WTC11 (cell line): Measurements from ENCODE around the gene ELMO1. TPM values are rescaled to one million over a fixed set of nuclear protein-coding genes. Genes with fewer than 3 reads are reported as not detected.

Experiments used
- ATAC-seq: fragments of 200-7000 bp; cut with Tn5 transposase; 2 replicates; pipeline ENCODE4 v1.10.0; 2021; ENCODE audit warnings: mild to moderate bottlenecking, moderate library complexity
- CTCF ChIA-PET: fragments of 300-600 bp; sonication (Branson Sonifier 250); formaldehyde crosslinking; loops from one replicate; lab custom pipeline; 2021; ENCODE audit warnings: antibody characterized with exemption; lab: Charles Lee
- POLR2A ChIA-PET: fragments of 350-600 bp; sonication (Branson Sonifier 250); formaldehyde crosslinking; loops from one replicate; lab custom pipeline; 2021; ENCODE audit warnings: antibody characterized with exemption; lab: Charles Lee
- DNase-seq: peaks from one replicate; pipeline ENCODE4 v3.0.0; 2021; ENCODE audit warnings: low spot score
- H3K27ac Mint-ChIP-seq: 2 replicates; pipeline ENCODE4 v1.8.0; 2021; ENCODE audit warnings: mixed read lengths
- H3K27me3 Mint-ChIP-seq: 2 replicates; pipeline ENCODE4 v1.8.0; 2021; ENCODE audit warnings: low read depth, mild to moderate bottlenecking, moderate library complexity, mixed read lengths
- H3K36me3 Mint-ChIP-seq: 2 replicates; pipeline ENCODE4 v1.8.0; 2021; ENCODE audit warnings: mixed read lengths
- H3K4me1 Mint-ChIP-seq: 2 replicates; pipeline ENCODE4 v1.8.0; 2022; ENCODE audit warnings: mixed read lengths
- H3K4me3 Mint-ChIP-seq: 2 replicates; pipeline ENCODE4 v1.8.0; 2021; ENCODE audit warnings: mild to moderate bottlenecking, moderate library complexity, mixed read lengths
- H3K9me3 Mint-ChIP-seq: 2 replicates; pipeline ENCODE4 v1.8.0; 2021; ENCODE audit warnings: mixed read lengths
- KAT7 ChIP-seq: sonication (generic); formaldehyde crosslinking; IDR thresholded peaks from 2 replicates; pipeline ENCODE4 v1.8.1; 2023; ENCODE audit warnings: missing genetic modification reagents, mild to moderate bottlenecking, borderline replicate concordance
- NR3C1 ChIP-seq: sonication (generic); formaldehyde crosslinking; conservative IDR thresholded peaks from 2 replicates; pipeline ENCODE4 v1.8.1; 2023; ENCODE audit warnings: low read depth, mild to moderate bottlenecking, missing genetic modification reagents
- SP1 ChIP-seq: sonication (generic); formaldehyde crosslinking; conservative IDR thresholded peaks from 2 replicates; pipeline ENCODE4 v1.8.1; 2022; ENCODE audit warnings: missing genetic modification reagents
- TEAD4 ChIP-seq: sonication (generic); formaldehyde crosslinking; IDR thresholded peaks from 2 replicates; pipeline ENCODE4 v1.8.0; 2022; ENCODE audit warnings: mild to moderate bottlenecking, missing genetic modification reagents
- ZNF138 ChIP-seq: sonication (generic); formaldehyde crosslinking; conservative IDR thresholded peaks from 2 replicates; pipeline ENCODE4 v1.8.1; 2022; ENCODE audit warnings: mild to moderate bottlenecking, moderate library complexity, missing genetic modification reagents
- ZNF232 ChIP-seq: sonication (generic); formaldehyde crosslinking; IDR thresholded peaks from 2 replicates; pipeline ENCODE4 v1.8.0; 2022; ENCODE audit warnings: mild to moderate bottlenecking, missing genetic modification reagents
- ZNF671 ChIP-seq: fragments of 250-450 bp; sonication (Bioruptor Pico); IDR thresholded peaks from 2 replicates; pipeline ENCODE4 v1.8.0; 2021; ENCODE audit warnings: mild to moderate bottlenecking
- total RNA-seq: library from RNA; stranded (reverse); gene quantifications from 3 replicates; pipeline ENCODE4 v1.2.3, GENCODE V29; 2021
- TF ChIP-seq, protein P1 (sequence below): fragments of 250-450 bp; sonication (Bioruptor Pico); IDR thresholded peaks from 2 replicates; pipeline ENCODE4 v1.9.0; 2021; ENCODE audit warnings: mild to moderate bottlenecking
- TF ChIP-seq, protein P2 (sequence below): fragments of 250-450 bp; sonication (Bioruptor Pico); IDR thresholded peaks from 2 replicates; pipeline ENCODE4 v1.9.0; 2021; ENCODE audit warnings: mild to moderate bottlenecking
- TF ChIP-seq, protein P3 (sequence below): sonication (generic); formaldehyde crosslinking; IDR thresholded peaks from 2 replicates; pipeline ENCODE4 v1.8.1; 2022; ENCODE audit warnings: low read depth, mild to moderate bottlenecking, moderate library complexity, missing genetic modification reagents, borderline replicate concordance
- TF ChIP-seq, protein P4 (sequence below): sonication (generic); formaldehyde crosslinking; IDR thresholded peaks from 2 replicates; pipeline ENCODE4 v1.8.0; 2023; ENCODE audit warnings: missing genetic modification reagents
- TF ChIP-seq, protein P5 (sequence below): sonication (generic); formaldehyde crosslinking; IDR thresholded peaks from 2 replicates; pipeline ENCODE4 v1.8.0; 2023; ENCODE audit warnings: missing genetic modification reagents, mild to moderate bottlenecking, borderline replicate concordance
- TF ChIP-seq, protein P6 (sequence below): fragments of 250-450 bp; sonication (Bioruptor Pico); conservative IDR thresholded peaks from 2 replicates; pipeline ENCODE4 v1.9.0; 2021; ENCODE audit warnings: mild to moderate bottlenecking
- TF ChIP-seq, protein P7 (sequence below): sonication (generic); formaldehyde crosslinking; conservative IDR thresholded peaks from 2 replicates; pipeline ENCODE4 v1.8.1; 2022; ENCODE audit warnings: mild to moderate bottlenecking, missing genetic modification reagents
- TF ChIP-seq, protein P8 (sequence below): sonication (generic); formaldehyde crosslinking; conservative IDR thresholded peaks from 2 replicates; pipeline ENCODE4 v1.8.1; 2023; ENCODE audit warnings: mild to moderate bottlenecking, low read depth, missing genetic modification reagents, moderate library complexity

ELMO1 gene
- total RNA-seq, 1 experiment from 2014 or later = 19.4 TPM

DNA sequence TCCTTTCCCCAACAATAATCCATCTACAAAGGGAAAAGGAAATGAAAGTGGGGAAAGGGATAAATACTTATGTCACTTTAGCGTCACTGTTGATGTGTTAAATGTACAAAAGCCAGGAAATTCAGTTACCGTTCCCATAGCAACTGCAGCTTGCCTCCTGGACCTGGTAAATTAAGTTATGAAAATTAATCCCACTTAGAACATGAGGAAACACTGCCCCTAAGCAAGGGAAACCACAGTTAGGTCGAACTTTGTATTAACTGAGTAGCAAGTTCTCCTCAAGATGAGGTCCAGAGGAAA lies 386.2 kb downstream of the ELMO1 start:
- ChIA-PET CTCF (interaction anchor here (1.1 to 1.5 kb wide), 2 partner anchors 95 to 119 kb away, joined by 4 to 6 read pairs; no protein-coding TSS in a partner anchor), POLR2A (no interaction called here)
- Mint-ChIP-seq H3K4me1 (0 out of 2 replicates have a peak, but pooled peaks cover 2% of the 10 kb centered on the region), H3K36me3 (no peaks in the 10 kb centered on the region), H3K27me3 (no peaks in the 10 kb centered on the region), H3K27ac (no peak overlapping the region), H3K4me3 (no peak overlapping the region), H3K9me3 (peaks cover 28% of the 10 kb centered on the region)
- ATAC-seq (no peak), DNase-seq (no peak)
- TF ChIP-seq KAT7 (CRISPR knock-in tag) (no peak), ZNF138 (no peak)

DNA sequence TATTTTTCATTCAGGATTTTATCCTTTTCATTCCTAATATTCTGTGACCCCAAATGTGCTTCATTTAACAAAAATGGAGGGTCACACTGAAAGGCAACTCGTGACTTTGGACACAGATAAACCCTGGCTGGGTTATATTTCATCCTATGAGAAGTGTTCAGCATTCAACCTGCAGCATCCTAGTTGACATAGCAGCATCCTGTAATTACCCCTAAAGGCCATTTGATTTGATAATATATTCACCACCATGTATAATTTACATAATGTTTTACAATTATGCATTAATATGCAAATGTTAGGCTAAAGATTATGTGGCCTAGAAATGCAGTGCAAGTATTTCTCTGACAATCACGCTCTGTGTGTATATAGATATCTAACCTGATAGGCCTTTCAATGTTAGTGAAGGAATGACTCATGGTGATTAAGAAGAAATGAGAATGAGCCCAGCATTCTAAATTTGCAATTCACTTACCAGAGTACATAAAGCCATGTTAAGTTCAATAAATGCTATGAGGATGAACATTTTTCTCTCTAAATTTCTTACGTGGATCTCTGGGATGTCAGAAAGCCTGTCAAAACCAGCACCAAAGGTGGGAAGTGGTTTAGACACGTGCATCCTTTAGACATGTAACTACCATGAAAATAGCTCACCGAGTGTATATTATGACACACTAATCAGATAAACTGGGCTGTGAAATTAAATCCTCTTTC lies 386.7 kb downstream of the ELMO1 start:
- DNase-seq (no peak), ATAC-seq (no peak)
- Mint-ChIP-seq H3K27ac (no peak overlapping the region), H3K4me1 (0 out of 2 replicates have a peak, but pooled peaks cover 2% of the 10 kb centered on the region), H3K27me3 (no peaks in the 10 kb centered on the region), H3K4me3 (no peak overlapping the region), H3K9me3 (peaks cover 28% of the 10 kb centered on the region), H3K36me3 (no peaks in the 10 kb centered on the region)
- POLR2A ChIA-PET = no interaction called here
- CTCF ChIA-PET = interaction anchor here (1.1 to 1.5 kb wide), 2 partner anchors 95 to 120 kb away, joined by 4 to 6 read pairs; no protein-coding TSS in a partner anchor
- TF ChIP-seq, protein P1, sequence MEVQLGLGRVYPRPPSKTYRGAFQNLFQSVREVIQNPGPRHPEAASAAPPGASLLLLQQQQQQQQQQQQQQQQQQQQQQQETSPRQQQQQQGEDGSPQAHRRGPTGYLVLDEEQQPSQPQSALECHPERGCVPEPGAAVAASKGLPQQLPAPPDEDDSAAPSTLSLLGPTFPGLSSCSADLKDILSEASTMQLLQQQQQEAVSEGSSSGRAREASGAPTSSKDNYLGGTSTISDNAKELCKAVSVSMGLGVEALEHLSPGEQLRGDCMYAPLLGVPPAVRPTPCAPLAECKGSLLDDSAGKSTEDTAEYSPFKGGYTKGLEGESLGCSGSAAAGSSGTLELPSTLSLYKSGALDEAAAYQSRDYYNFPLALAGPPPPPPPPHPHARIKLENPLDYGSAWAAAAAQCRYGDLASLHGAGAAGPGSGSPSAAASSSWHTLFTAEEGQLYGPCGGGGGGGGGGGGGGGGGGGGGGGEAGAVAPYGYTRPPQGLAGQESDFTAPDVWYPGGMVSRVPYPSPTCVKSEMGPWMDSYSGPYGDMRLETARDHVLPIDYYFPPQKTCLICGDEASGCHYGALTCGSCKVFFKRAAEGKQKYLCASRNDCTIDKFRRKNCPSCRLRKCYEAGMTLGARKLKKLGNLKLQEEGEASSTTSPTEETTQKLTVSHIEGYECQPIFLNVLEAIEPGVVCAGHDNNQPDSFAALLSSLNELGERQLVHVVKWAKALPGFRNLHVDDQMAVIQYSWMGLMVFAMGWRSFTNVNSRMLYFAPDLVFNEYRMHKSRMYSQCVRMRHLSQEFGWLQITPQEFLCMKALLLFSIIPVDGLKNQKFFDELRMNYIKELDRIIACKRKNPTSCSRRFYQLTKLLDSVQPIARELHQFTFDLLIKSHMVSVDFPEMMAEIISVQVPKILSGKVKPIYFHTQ (CRISPR knock-in tag) = no peak
- TF ChIP-seq, protein P2, sequence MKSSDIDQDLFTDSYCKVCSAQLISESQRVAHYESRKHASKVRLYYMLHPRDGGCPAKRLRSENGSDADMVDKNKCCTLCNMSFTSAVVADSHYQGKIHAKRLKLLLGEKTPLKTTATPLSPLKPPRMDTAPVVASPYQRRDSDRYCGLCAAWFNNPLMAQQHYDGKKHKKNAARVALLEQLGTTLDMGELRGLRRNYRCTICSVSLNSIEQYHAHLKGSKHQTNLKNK (CRISPR knock-in tag) = no peak
- TF ChIP-seq SP1 (CRISPR knock-in tag) (no peak), ZNF232 (CRISPR knock-in tag) (no peak), TEAD4 (CRISPR knock-in tag) (no peak), ZNF671 (CRISPR knock-in tag) (no peak), NR3C1 (CRISPR knock-in tag) (no peak)
- TF ChIP-seq, protein P3, sequence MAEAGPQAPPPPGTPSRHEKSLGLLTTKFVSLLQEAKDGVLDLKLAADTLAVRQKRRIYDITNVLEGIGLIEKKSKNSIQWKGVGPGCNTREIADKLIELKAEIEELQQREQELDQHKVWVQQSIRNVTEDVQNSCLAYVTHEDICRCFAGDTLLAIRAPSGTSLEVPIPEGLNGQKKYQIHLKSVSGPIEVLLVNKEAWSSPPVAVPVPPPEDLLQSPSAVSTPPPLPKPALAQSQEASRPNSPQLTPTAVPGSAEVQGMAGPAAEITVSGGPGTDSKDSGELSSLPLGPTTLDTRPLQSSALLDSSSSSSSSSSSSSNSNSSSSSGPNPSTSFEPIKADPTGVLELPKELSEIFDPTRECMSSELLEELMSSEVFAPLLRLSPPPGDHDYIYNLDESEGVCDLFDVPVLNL = no peak
- TF ChIP-seq, protein P4, sequence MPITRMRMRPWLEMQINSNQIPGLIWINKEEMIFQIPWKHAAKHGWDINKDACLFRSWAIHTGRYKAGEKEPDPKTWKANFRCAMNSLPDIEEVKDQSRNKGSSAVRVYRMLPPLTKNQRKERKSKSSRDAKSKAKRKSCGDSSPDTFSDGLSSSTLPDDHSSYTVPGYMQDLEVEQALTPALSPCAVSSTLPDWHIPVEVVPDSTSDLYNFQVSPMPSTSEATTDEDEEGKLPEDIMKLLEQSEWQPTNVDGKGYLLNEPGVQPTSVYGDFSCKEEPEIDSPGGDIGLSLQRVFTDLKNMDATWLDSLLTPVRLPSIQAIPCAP (CRISPR knock-in tag) = no peak
- TF ChIP-seq, protein P5, sequence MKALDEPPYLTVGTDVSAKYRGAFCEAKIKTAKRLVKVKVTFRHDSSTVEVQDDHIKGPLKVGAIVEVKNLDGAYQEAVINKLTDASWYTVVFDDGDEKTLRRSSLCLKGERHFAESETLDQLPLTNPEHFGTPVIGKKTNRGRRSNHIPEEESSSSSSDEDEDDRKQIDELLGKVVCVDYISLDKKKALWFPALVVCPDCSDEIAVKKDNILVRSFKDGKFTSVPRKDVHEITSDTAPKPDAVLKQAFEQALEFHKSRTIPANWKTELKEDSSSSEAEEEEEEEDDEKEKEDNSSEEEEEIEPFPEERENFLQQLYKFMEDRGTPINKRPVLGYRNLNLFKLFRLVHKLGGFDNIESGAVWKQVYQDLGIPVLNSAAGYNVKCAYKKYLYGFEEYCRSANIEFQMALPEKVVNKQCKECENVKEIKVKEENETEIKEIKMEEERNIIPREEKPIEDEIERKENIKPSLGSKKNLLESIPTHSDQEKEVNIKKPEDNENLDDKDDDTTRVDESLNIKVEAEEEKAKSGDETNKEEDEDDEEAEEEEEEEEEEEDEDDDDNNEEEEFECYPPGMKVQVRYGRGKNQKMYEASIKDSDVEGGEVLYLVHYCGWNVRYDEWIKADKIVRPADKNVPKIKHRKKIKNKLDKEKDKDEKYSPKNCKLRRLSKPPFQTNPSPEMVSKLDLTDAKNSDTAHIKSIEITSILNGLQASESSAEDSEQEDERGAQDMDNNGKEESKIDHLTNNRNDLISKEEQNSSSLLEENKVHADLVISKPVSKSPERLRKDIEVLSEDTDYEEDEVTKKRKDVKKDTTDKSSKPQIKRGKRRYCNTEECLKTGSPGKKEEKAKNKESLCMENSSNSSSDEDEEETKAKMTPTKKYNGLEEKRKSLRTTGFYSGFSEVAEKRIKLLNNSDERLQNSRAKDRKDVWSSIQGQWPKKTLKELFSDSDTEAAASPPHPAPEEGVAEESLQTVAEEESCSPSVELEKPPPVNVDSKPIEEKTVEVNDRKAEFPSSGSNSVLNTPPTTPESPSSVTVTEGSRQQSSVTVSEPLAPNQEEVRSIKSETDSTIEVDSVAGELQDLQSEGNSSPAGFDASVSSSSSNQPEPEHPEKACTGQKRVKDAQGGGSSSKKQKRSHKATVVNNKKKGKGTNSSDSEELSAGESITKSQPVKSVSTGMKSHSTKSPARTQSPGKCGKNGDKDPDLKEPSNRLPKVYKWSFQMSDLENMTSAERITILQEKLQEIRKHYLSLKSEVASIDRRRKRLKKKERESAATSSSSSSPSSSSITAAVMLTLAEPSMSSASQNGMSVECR (CRISPR knock-in tag) = no peak
- TF ChIP-seq, protein P6, sequence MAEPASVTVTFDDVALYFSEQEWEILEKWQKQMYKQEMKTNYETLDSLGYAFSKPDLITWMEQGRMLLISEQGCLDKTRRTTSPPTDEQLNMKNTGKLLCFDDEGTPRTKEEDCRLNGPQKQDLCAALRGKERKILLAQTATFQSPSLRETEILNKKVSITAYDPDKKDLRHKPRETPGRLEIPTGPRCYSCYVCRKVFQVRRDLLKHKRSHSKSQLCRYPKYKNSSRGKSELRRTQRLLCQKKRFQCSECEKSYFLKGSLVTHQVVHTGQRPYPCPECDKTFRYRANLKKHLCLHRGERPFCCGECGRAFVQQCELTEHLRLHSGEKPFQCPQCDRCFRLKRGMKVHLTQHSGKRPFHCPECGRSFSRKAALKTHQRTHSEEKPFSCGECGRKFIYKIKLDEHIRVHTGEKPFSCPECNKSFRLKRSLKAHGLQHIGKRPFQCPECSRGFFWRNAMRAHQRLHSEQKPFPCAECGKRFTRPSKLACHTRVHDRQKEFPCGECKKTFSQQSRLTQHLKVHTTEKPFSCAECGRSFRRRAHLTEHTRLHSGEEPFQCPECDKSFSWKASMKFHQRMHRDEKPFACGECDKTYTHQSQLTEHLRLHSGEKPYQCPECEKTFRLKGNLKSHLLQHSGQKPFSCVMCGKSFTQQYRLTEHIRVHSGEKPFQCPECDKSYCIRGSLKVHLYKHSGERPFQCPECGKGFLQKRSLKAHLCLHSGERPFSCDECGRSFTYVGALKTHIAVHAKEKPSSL = no peak
- TF ChIP-seq, protein P7, sequence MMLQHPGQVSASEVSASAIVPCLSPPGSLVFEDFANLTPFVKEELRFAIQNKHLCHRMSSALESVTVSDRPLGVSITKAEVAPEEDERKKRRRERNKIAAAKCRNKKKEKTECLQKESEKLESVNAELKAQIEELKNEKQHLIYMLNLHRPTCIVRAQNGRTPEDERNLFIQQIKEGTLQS (CRISPR knock-in tag) = no peak
- TF ChIP-seq, protein P8, sequence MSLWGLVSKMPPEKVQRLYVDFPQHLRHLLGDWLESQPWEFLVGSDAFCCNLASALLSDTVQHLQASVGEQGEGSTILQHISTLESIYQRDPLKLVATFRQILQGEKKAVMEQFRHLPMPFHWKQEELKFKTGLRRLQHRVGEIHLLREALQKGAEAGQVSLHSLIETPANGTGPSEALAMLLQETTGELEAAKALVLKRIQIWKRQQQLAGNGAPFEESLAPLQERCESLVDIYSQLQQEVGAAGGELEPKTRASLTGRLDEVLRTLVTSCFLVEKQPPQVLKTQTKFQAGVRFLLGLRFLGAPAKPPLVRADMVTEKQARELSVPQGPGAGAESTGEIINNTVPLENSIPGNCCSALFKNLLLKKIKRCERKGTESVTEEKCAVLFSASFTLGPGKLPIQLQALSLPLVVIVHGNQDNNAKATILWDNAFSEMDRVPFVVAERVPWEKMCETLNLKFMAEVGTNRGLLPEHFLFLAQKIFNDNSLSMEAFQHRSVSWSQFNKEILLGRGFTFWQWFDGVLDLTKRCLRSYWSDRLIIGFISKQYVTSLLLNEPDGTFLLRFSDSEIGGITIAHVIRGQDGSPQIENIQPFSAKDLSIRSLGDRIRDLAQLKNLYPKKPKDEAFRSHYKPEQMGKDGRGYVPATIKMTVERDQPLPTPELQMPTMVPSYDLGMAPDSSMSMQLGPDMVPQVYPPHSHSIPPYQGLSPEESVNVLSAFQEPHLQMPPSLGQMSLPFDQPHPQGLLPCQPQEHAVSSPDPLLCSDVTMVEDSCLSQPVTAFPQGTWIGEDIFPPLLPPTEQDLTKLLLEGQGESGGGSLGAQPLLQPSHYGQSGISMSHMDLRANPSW (CRISPR knock-in tag) = no peak
